ENCODE results near the gene TMEM270.
"Not testable (repeated sequence)": the region's sequence is repeated elsewhere in the genome, so short reads cannot be mapped to it uniquely, and the experiment has no call there.

The TMEM270 gene, protein sequence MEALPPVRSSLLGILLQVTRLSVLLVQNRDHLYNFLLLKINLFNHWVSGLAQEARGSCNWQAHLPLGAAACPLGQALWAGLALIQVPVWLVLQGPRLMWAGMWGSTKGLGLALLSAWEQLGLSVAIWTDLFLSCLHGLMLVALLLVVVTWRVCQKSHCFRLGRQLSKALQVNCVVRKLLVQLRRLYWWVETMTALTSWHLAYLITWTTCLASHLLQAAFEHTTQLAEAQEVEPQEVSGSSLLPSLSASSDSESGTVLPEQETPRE

GRCh38 chr7:73860859-73861258 lies at the start of gene TMEM270:
TSS of gene TMEM270 (plus strand) at chr7:73861159. CDS start at chr7:73861195, 36 bp downstream.
- Histone ChIP-seq H3K4me3 (ENCODE audit: low read length) (no peak within 1 kb of the TSS), H3K36me3 (ENCODE audit: control insufficient read depth, insufficient read depth, low read length) (no peaks in the 10 kb centered on the region), H3K9me3 (ENCODE audit: control insufficient read depth, insufficient read depth, low read length) (no peaks in the 10 kb centered on the region), H3K4me1 (ENCODE audit: control insufficient read depth, insufficient read depth, low read length) (no peaks in the 10 kb centered on the region), H3K27me3 (ENCODE audit: control insufficient read depth, insufficient read depth, low read length) (no peaks in the 10 kb centered on the region), H3K27ac (ENCODE audit: low read length) (no peak within 1 kb of the TSS)
- DNase-seq (ENCODE audit: low read depth, low spot score) = no peak
- WGBS (ENCODE audit: insufficient coverage, insufficient read length) = no CpG with 5 or more reads among the region's 11 CpGs

GRCh38 chr7:73811760-73812168 lies 49.2 kb upstream of the TMEM270 start:
- peaks cover 4% of the 10 kb centered on the region for H3K4me1 ChIP-seq (ENCODE audit: control insufficient read depth, insufficient read depth, low read length)
- no peaks in the 10 kb centered on the region for H3K9me3 ChIP-seq (ENCODE audit: control insufficient read depth, insufficient read depth, low read length)
- H3K4me3 ChIP-seq (ENCODE audit: low read length) = no peak overlapping the region
- no peaks in the 10 kb centered on the region for H3K36me3 ChIP-seq (ENCODE audit: control insufficient read depth, insufficient read depth, low read length)
- no peaks in the 10 kb centered on the region for H3K27me3 ChIP-seq (ENCODE audit: control insufficient read depth, insufficient read depth, low read length)
- DNase-seq (ENCODE audit: low read depth, low spot score) = no peak
- WGBS (ENCODE audit: insufficient coverage, insufficient read length) = no CpG with 5 or more reads among the region's 11 CpGs
- no peak overlapping the region for H3K27ac ChIP-seq (ENCODE audit: low read length)

GRCh38 chr7:73812996-73813395 lies 48.0 kb upstream of the TMEM270 start:
- no peak for DNase-seq (ENCODE audit: low read depth, low spot score)
- Histone ChIP-seq H3K9me3 (ENCODE audit: control insufficient read depth, insufficient read depth, low read length) (no peaks in the 10 kb centered on the region), H3K4me1 (ENCODE audit: control insufficient read depth, insufficient read depth, low read length) (peaks cover 4% of the 10 kb centered on the region), H3K27me3 (ENCODE audit: control insufficient read depth, insufficient read depth, low read length) (no peaks in the 10 kb centered on the region), H3K36me3 (ENCODE audit: control insufficient read depth, insufficient read depth, low read length) (no peaks in the 10 kb centered on the region), H3K27ac (ENCODE audit: low read length) (no peak overlapping the region), H3K4me3 (ENCODE audit: low read length) (no peak overlapping the region)
- no CpG with 5 or more reads among the region's 3 CpGs for WGBS (ENCODE audit: insufficient coverage, insufficient read length)

- no peak for DNase-seq (ENCODE audit: low read depth, low spot score)
- peaks cover 4% of the 10 kb centered on the region; the same call in 1 of the 2 replicates for H3K4me1 ChIP-seq (ENCODE audit: control insufficient read depth, insufficient read depth, low read length)
- no CpG with 5 or more reads among the region's 8 CpGs for WGBS (ENCODE audit: insufficient coverage, insufficient read length)
- no peak overlapping the region for H3K4me3 ChIP-seq (ENCODE audit: low read length)
- no peaks in the 10 kb centered on the region for H3K27me3 ChIP-seq (ENCODE audit: control insufficient read depth, insufficient read depth, low read length)
- no peaks in the 10 kb centered on the region for H3K36me3 ChIP-seq (ENCODE audit: control insufficient read depth, insufficient read depth, low read length)
- H3K27ac ChIP-seq (ENCODE audit: low read length) = no peak overlapping the region
- H3K9me3 ChIP-seq (ENCODE audit: control insufficient read depth, insufficient read depth, low read length) = no peaks in the 10 kb centered on the region
These were observed 45.5 kb upstream of the TMEM270 start for GRCh38 chr7:73815436-73815835.

GRCh38 chr7:73817121-73817520 lies 43.8 kb upstream of the TMEM270 start:
- Histone ChIP-seq H3K9me3 (ENCODE audit: control insufficient read depth, insufficient read depth, low read length) (no peaks in the 10 kb centered on the region), H3K4me1 (ENCODE audit: control insufficient read depth, insufficient read depth, low read length) (no peaks in the 10 kb centered on the region), H3K4me3 (ENCODE audit: low read length) (no peak overlapping the region), H3K27ac (ENCODE audit: low read length) (no peak overlapping the region), H3K36me3 (ENCODE audit: control insufficient read depth, insufficient read depth, low read length) (no peaks in the 10 kb centered on the region), H3K27me3 (ENCODE audit: control insufficient read depth, insufficient read depth, low read length) (no peaks in the 10 kb centered on the region)
- DNase-seq (ENCODE audit: low read depth, low spot score) = no peak
- WGBS (ENCODE audit: insufficient coverage, insufficient read length) = no CpG with 5 or more reads among the region's 6 CpGs

GRCh38 chr7:73820013-73820412 lies 40.9 kb upstream of the TMEM270 start:
- WGBS (ENCODE audit: insufficient coverage, insufficient read length) = no CpG with 5 or more reads among the region's 7 CpGs
- Histone ChIP-seq H3K4me1 (ENCODE audit: control insufficient read depth, insufficient read depth, low read length) (no peaks in the 10 kb centered on the region), H3K36me3 (ENCODE audit: control insufficient read depth, insufficient read depth, low read length) (no peaks in the 10 kb centered on the region), H3K4me3 (ENCODE audit: low read length) (no peak overlapping the region), H3K27ac (ENCODE audit: low read length) (no peak overlapping the region), H3K27me3 (ENCODE audit: control insufficient read depth, insufficient read depth, low read length) (no peaks in the 10 kb centered on the region), H3K9me3 (ENCODE audit: control insufficient read depth, insufficient read depth, low read length) (no peaks in the 10 kb centered on the region)
- no peak for DNase-seq (ENCODE audit: low read depth, low spot score)

- WGBS (ENCODE audit: insufficient coverage, insufficient read length) = no CpG with 5 or more reads among the region's 14 CpGs
- H3K27me3 ChIP-seq (ENCODE audit: control insufficient read depth, insufficient read depth, low read length); H3K4me1 ChIP-seq (ENCODE audit: control insufficient read depth, insufficient read depth, low read length); DNase-seq (ENCODE audit: low read depth, low spot score); H3K27ac ChIP-seq (ENCODE audit: low read length); H3K9me3 ChIP-seq (ENCODE audit: control insufficient read depth, insufficient read depth, low read length); H3K36me3 ChIP-seq (ENCODE audit: control insufficient read depth, insufficient read depth, low read length); H3K4me3 ChIP-seq (ENCODE audit: low read length): not testable (repeated sequence)
These were observed 39.2 kb upstream of the TMEM270 start for GRCh38 chr7:73821597-73822285.

GRCh38 chr7:73822319-73823173 lies 38.4 kb upstream of the TMEM270 start:
- Histone ChIP-seq H3K36me3 (ENCODE audit: control insufficient read depth, insufficient read depth, low read length) (no peaks in the 10 kb centered on the region), H3K4me1 (ENCODE audit: control insufficient read depth, insufficient read depth, low read length) (peaks cover 2% of the 10 kb centered on the region; the same call in 1 of the 2 replicates), H3K9me3 (ENCODE audit: control insufficient read depth, insufficient read depth, low read length) (no peaks in the 10 kb centered on the region), H3K27ac (ENCODE audit: low read length) (no peak overlapping the region), H3K4me3 (ENCODE audit: low read length) (no peak overlapping the region), H3K27me3 (ENCODE audit: control insufficient read depth, insufficient read depth, low read length) (no peaks in the 10 kb centered on the region)
- WGBS (ENCODE audit: insufficient coverage, insufficient read length) = no CpG with 5 or more reads among the region's 15 CpGs
- DNase-seq (ENCODE audit: low read depth, low spot score) = no peak

- Histone ChIP-seq H3K27ac (ENCODE audit: low read length) (no peak overlapping the region), H3K4me3 (ENCODE audit: low read length) (no peak overlapping the region), H3K27me3 (ENCODE audit: control insufficient read depth, insufficient read depth, low read length) (no peaks in the 10 kb centered on the region), H3K36me3 (ENCODE audit: control insufficient read depth, insufficient read depth, low read length) (no peaks in the 10 kb centered on the region), H3K4me1 (ENCODE audit: control insufficient read depth, insufficient read depth, low read length) (peaks cover 7% of the 10 kb centered on the region; the same call in 1 of the 2 replicates), H3K9me3 (ENCODE audit: control insufficient read depth, insufficient read depth, low read length) (no peaks in the 10 kb centered on the region)
- DNase-seq (ENCODE audit: low read depth, low spot score) = no peak
- no CpG with 5 or more reads among the region's 5 CpGs for WGBS (ENCODE audit: insufficient coverage, insufficient read length)
These were observed 37.7 kb upstream of the TMEM270 start for GRCh38 chr7:73823257-73823656.

DNA sequence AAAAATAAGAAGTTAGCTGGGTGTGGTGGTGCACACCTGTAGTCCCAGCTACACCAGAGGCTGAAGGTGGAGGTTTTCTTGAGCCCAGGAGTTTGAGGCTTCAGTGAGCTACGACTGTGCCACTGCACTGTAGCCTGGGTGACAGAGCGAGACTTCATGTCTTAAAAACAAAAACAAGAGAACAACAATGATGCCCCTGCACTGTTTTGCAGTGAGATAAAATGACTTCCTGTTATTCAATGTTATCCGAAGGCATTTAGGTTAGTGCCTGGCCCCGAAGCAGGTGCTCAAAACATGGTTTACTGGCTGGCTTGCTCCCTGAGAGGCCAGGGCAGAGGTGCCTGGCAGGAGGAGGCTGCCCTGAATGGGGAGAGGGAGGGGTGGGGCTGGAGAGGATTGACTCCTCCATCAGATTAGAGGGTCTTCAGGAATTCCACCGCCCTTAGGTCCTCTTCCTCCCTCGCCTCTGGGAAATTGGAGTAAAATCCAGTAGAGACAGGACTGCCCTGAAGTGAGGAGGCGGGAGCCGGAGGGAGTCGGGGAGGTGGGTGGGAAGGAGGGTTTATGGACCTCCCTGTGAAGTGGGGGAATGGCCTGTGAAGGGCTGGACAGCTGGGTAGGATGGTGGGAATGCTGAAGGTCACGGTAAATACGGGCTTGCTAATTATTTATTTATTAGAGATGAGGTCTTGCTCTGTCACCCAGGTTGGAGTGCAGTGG lies 36.9 kb upstream of the TMEM270 start:
- no peaks in the 10 kb centered on the region for H3K36me3 ChIP-seq (ENCODE audit: control insufficient read depth, insufficient read depth, low read length)
- H3K9me3 ChIP-seq (ENCODE audit: control insufficient read depth, insufficient read depth, low read length) = no peaks in the 10 kb centered on the region
- DNase-seq (ENCODE audit: low read depth, low spot score) = no peak
- H3K4me1 ChIP-seq (ENCODE audit: control insufficient read depth, insufficient read depth, low read length) = peaks cover 8% of the 10 kb centered on the region; the same call in 1 of the 2 replicates
- H3K4me3 ChIP-seq (ENCODE audit: low read length) = no peak overlapping the region
- H3K27ac ChIP-seq (ENCODE audit: low read length) = no peak overlapping the region
- no CpG with 5 or more reads among the region's 11 CpGs for WGBS (ENCODE audit: insufficient coverage, insufficient read length)
- no peaks in the 10 kb centered on the region for H3K27me3 ChIP-seq (ENCODE audit: control insufficient read depth, insufficient read depth, low read length)
